ENCODE results near the gene TGFB3. TPM values are rescaled to one million over a fixed set of nuclear protein-coding genes. Genes with fewer than 3 reads are reported as not detected.

The TGFB3 gene
- total and polyA plus RNA-seq, 2 of the 13 experiments (the other 11 are each of a cell fraction or from before 2014, with no cell fraction given): 1.4 to 2.5 TPM

- no peak for TF ChIP-seq ETV5 (CRISPR knock-in tag; IDR thresholded peaks at IDR 0.05; ENCODE audit: borderline replicate concordance)
- no peak for TF ChIP-seq TCF12 (IDR thresholded peaks at IDR 0.05)
- TF ChIP-seq TCF12 (CRISPR knock-in tag; IDR thresholded peaks at IDR 0.05): no peak
- no peak for TF ChIP-seq SNAI1 (CRISPR knock-in tag; IDR thresholded peaks at IDR 0.05; ENCODE audit: borderline replicate concordance)
- no peak for TF ChIP-seq RXRA (CRISPR knock-in tag; IDR thresholded peaks at IDR 0.05)
Observed at GRCh38 chr14:76023757-76024156, 42.0 kb upstream of the TGFB3 start (continued).

GRCh38 chr14:76022991-76023390 lies 41.2 kb upstream of the TGFB3 start:
- Histone ChIP-seq H3K4me2 (ENCODE audit: low read depth, low read length) (no peak overlapping the region), H3K36me3 (replicated peaks in 1 of 2; ENCODE audit: control insufficient read depth in 1 of 2, insufficient read depth in 2 of 2, low read length in 2 of 2) (no peaks in the 10 kb centered on the region), H3K4me1 (ENCODE audit: insufficient read depth, low read length) (no peaks in the 10 kb centered on the region), H4K20me1 (ENCODE audit: insufficient read depth, low read length) (no peaks in the 10 kb centered on the region), H3K27me3 (ENCODE audit: control insufficient read depth in 1 of 2, insufficient read depth in 2 of 2, low read length in 2 of 2) (no peaks in the 10 kb centered on the region), H2AFZ (ENCODE audit: low read length) (no peak overlapping the region), H3K79me2 (ENCODE audit: insufficient read depth, low read length) (no peaks in the 10 kb centered on the region), H3K4me3 (replicated peaks in 1 of 3; ENCODE audit: insufficient read depth in 1 of 3, low read depth in 2 of 3, low read length in 3 of 3) (no peak overlapping the region), H3K9ac (ENCODE audit: insufficient read depth, low read depth, low read length) (no peak overlapping the region), H3K9me3 (ENCODE audit: low read length) (peaks cover 8% of the 10 kb centered on the region; the same call in 1 of the 2 replicates), H3K27ac (ENCODE audit: extremely low read length, insufficient read depth, low read length) (no peak overlapping the region)
- in situ Hi-C loops (cut with HindIII; ENCODE audit: extremely low pct_ligation_motif_present, low pct_unique_long_range_greater_than_20kb): no loop called here
- no TSS peak for BruUV-seq (replicated peaks)
- TF ChIP-seq BATF2 (CRISPR knock-in tag; IDR thresholded peaks at IDR 0.05) (no peak), ZNF576 (CRISPR knock-in tag; IDR thresholded peaks at IDR 0.05) (no peak), ZNF777 (CRISPR knock-in tag; IDR thresholded peaks at IDR 0.05) (no peak), TCF7 (IDR thresholded peaks at IDR 0.05; ENCODE audit: low read depth) (no peak), ZNF768 (CRISPR knock-in tag; IDR thresholded peaks at IDR 0.05) (no peak), ZBTB2 (CRISPR knock-in tag; IDR thresholded peaks at IDR 0.05; ENCODE audit: low read depth) (no peak), ZNF121 (CRISPR knock-in tag; IDR thresholded peaks at IDR 0.05) (no peak), MAX (IDR thresholded peaks at IDR 0.05) (no peak), SMC3 (IDR thresholded peaks at IDR 0.05; ENCODE audit: low read length) (no peak)
- CTCF ChIA-PET (ENCODE audit: low intra/inter-chr PET ratio, low total read pairs): no interaction called here
- WGBS (ENCODE audit: low lambda C conversion rate): 73% methylated on average over 2 of the region's 2 CpGs
- POLR2A ChIA-PET: no interaction called here
- FAIRE-seq (no peak), ATAC-seq (no peak), DNase-seq (ENCODE audit: low spot score) (no peak)
- intact Hi-C loops (cut with micrococcal nuclease; ENCODE audit: unreplicated experiment): no loop called here
